HG03097 (cell line): ENCODE results near the gene MPZ.
A peak's percentile ranks its signal among the peaks of the same experiment; 100 is the strongest.
"Not testable (repeated sequence)": the region's sequence is repeated elsewhere in the genome, so short reads cannot be mapped to it uniquely, and the experiment has no call there.

Source experiments
- ATAC-seq: cut with Tn5 transposase; IDR thresholded peaks from one replicate; pipeline ENCODE4 v1.9.1; 2021; ENCODE audit not compliant: unreplicated experiment, low FRiP score

Gene MPZ

DNA sequence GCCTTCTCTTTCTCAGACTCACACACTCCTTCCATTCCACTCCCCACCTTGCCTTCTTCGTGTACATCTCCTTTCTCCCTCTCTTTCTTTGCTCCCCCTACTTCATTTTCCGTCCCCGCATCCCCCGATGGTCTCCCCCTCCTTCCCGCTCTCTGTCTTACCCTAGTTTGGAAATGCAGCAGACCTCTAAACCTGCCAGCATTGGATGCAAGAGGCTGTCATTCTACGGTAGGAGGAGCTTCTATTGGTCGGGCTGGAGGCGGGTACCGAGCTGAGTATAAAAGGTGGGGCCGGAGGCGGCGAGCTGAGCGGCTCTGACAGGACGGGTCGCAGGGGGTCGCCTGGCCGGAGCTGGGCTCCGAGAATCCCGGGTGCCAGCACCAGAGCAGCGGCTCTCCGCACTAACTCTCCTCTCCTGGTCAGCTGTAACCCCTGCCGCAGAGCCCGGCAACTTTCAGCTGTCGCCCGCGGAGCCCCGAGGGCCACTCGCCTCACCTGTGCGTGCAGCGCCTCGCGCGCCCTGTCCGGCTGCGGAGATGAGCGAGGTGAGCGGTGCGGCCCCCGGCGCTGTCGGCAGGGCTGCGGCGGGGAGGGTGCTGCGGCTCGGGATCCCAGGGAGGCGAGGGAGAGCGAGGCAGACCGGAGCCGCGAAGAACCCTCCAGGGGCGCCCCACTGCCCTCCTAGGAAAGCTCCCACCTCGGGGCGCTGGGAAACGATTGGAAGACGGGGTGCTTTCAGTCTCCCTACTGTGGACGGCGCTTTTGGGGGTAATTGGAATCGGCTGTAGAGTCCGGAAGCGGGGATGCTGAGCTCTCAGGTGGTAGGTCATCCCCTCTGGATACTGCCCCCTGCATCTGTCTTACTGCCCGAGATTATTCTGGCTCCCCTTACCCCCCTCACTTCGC is 51.1 kb downstream of the MPZ start, which contains the start of gene PCP4L1:
PCP4L1 (plus strand) TSS at position 307 of the 906 bp plus-strand sequence; CDS start at position 537, 230 bp downstream.
- peak; percentile 80 for ATAC-seq

DNA sequence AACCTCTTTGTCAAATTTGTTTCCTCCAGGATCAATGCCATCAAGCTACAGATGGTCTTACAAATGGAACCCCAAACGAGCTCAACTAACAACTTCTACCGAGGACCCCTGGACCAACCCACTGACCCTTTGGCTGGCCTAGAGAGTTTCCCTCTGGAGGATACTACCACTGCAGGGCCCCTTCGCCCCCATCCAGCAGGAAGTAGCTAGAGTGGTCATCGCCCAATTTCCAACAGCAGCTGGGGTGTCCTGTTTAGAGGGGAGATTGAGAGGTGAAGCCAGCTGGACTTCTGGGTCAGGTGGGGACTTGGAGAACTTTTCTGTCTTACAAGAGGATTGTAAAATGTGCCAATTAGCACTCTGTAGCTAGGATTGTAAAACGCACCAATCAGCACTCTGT is 52.7 kb downstream of the MPZ start:
- ATAC-seq: not testable (repeated sequence)

- not testable (repeated sequence) for ATAC-seq
Observed at GRCh38 chr1:161255955-161256520, 53.7 kb downstream of the MPZ start.

DNA sequence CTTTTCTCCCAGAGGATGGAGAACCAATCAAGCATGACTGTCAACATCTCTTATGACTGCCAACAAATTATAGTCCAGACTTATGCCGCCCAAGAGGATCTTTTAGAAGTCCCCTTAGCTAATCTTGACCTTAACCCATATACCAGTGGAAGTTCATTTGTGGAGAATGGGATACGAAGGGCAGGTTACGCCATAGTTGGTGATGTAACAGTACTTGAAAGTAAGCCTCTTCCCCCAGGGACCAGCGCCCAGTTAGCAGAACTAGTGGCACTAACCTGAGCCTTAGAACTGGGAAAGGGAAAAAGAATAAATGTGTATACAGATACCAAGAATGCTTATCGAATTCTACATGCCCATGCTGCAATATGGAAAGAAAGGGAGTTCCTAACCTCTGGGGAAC is 54.5 kb downstream of the MPZ start:
- ATAC-seq: not testable (repeated sequence)
